Activated CD8-positive, alpha-beta T cell treated with anti-CD3 and anti-CD28 coated beads for 36 hours (primary cell): ENCODE data around the gene TOR4A. TPM values are rescaled to one million over a fixed set of nuclear protein-coding genes. Genes with fewer than 3 reads are reported as not detected.

Experiments used
- ATAC-seq: fragments of 200-7000 bp; cut with Tn5 transposase; one replicate; pipeline ENCODE4 v1.10.0; 2021; ENCODE audit warnings: mild to moderate bottlenecking, moderate library complexity
- CTCF ChIA-PET: fragments of 350-600 bp; sonication (Branson Sonifier 250); formaldehyde crosslinking; loops from one replicate; lab custom pipeline; 2021; ENCODE audit warnings: antibody characterized with exemption; lab: Charles Lee
- POLR2A ChIA-PET: fragments of 350-600 bp; sonication (Branson Sonifier 250); formaldehyde crosslinking; loops from one replicate; lab custom pipeline; 2021; ENCODE audit warnings: antibody characterized with exemption; lab: Charles Lee
- DNase-seq: peaks from one replicate; pipeline ENCODE4 v3.0.0-alpha.2; 2020
- H3K27ac Mint-ChIP-seq: one replicate; pipeline ENCODE4 v1.8.0; 2021; ENCODE audit warnings: mild to moderate bottlenecking, mixed read lengths
- H3K27me3 Mint-ChIP-seq: one replicate; pipeline ENCODE4 v1.8.0; 2021; ENCODE audit warnings: mixed read lengths
- H3K36me3 Mint-ChIP-seq: one replicate; pipeline ENCODE4 v1.8.0; 2021; ENCODE audit warnings: low read depth, mixed read lengths
- H3K4me1 Mint-ChIP-seq: one replicate; pipeline ENCODE4 v1.8.0; 2021; ENCODE audit warnings: low read depth, mixed read lengths
- H3K4me3 Mint-ChIP-seq: one replicate; pipeline ENCODE4 v1.8.0; 2021; ENCODE audit warnings: mild to moderate bottlenecking, moderate library complexity, mixed read lengths
- H3K9me3 Mint-ChIP-seq: one replicate; pipeline ENCODE4 v1.8.0; 2021; ENCODE audit warnings: mixed read lengths
- CTCF ChIP-seq: fragments of 200-600 bp; IDR thresholded peaks from one replicate; pipeline ENCODE4 v1.8.0; 2022; ENCODE audit warnings: antibody characterized with exemption, mild to moderate bottlenecking
- intact Hi-C: fragments of 100-400 bp; cut with micrococcal nuclease; formaldehyde crosslinking; loops from one replicate; pipeline ENCODE4 v1.10.0; 2022
- total RNA-seq, 2 experiments: library from RNA; stranded (reverse); gene quantifications; one replicate each; pipeline ENCODE4 v1.2.3, GENCODE V29; 2021

Gene TOR4A
- total RNA-seq, 2 experiments from 2014 or later, result 2.9 to 3.0 TPM

- H3K36me3 Mint-ChIP-seq, result peaks cover 7% of the 10 kb centered on the region
- H3K4me3 Mint-ChIP-seq, result peak overlapping the region; percentile 72
- no peak overlapping the region for H3K27ac Mint-ChIP-seq
- no peaks in the 10 kb centered on the region for H3K9me3 Mint-ChIP-seq
- CTCF ChIA-PET, result interaction anchor here (1.9 kb wide), 1 partner anchor 145 kb away, joined by 4 read pairs; the partner anchor contains the start of genes EXD3 and NOXA1
- POLR2A ChIA-PET, result interaction anchor here (1.0 to 1.6 kb wide), 3 partner anchors 12 to 36 kb away, joined by 3 to 7 read pairs (median 5); partner anchors contain the start of gene NRARP
- no peak for DNase-seq
- peaks cover 9% of the 10 kb centered on the region for H3K27me3 Mint-ChIP-seq
- no peak for TF ChIP-seq CTCF
- peak; percentile 5 for ATAC-seq
- peaks cover 11% of the 10 kb centered on the region for H3K4me1 Mint-ChIP-seq
- intact Hi-C loops, result no loop called here
These were observed 655 bp downstream of the TOR4A start for GRCh38 chr9:137278061-137278701.

GRCh38 chr9:137278721-137279711 is 1.5 kb downstream of the TOR4A start:
- Mint-ChIP-seq H3K9me3 (no peaks in the 10 kb centered on the region), H3K4me3 (no peak overlapping the region), H3K27ac (no peak overlapping the region), H3K36me3 (peaks cover 3% of the 10 kb centered on the region), H3K27me3 (peaks cover 9% of the 10 kb centered on the region), H3K4me1 (peaks cover 11% of the 10 kb centered on the region)
- ChIA-PET POLR2A (interaction anchor here (1.2 to 1.3 kb wide), 2 partner anchors 23 to 39 kb away, joined by 3 to 4 read pairs; partner anchors contain the start of gene NELFB), CTCF (no interaction called here)
- no peak for TF ChIP-seq CTCF
- intact Hi-C loops, result no loop called here
- ATAC-seq (no peak), DNase-seq (no peak)

GRCh38 chr9:137279741-137280473 is 2.4 kb downstream of the TOR4A start:
- DNase-seq, result no peak
- intact Hi-C loops, result no loop called here
- no peaks in the 10 kb centered on the region for H3K9me3 Mint-ChIP-seq
- ChIA-PET CTCF (no interaction called here), POLR2A (interaction anchor here (1.0 to 1.3 kb wide), 3 partner anchors 14 to 39 kb away, joined by 3 to 4 read pairs (median 3); partner anchors contain the start of gene NELFB)
- TF ChIP-seq CTCF, result no peak
- no peak for ATAC-seq
- H3K36me3 Mint-ChIP-seq, result no peaks in the 10 kb centered on the region
- H3K27ac Mint-ChIP-seq, result no peak overlapping the region
- H3K4me3 Mint-ChIP-seq, result no peak overlapping the region
- H3K27me3 Mint-ChIP-seq, result peaks cover 9% of the 10 kb centered on the region
- H3K4me1 Mint-ChIP-seq, result peaks cover 11% of the 10 kb centered on the region

GRCh38 chr9:137280474-137281344 is 3.2 kb downstream of the TOR4A start:
- Mint-ChIP-seq H3K36me3 (no peaks in the 10 kb centered on the region), H3K4me3 (no peak overlapping the region), H3K4me1 (peaks cover 11% of the 10 kb centered on the region), H3K27me3 (peaks cover 9% of the 10 kb centered on the region), H3K27ac (no peak overlapping the region), H3K9me3 (no peaks in the 10 kb centered on the region)
- no peak for DNase-seq
- intact Hi-C loops, result no loop called here
- ChIA-PET POLR2A (interaction anchor here (1.0 to 1.3 kb wide), 3 partner anchors 13 to 40 kb away, joined by 3 to 4 read pairs (median 3); partner anchors contain the start of gene NELFB), CTCF (no interaction called here)
- no peak for ATAC-seq
- no peak for TF ChIP-seq CTCF
